Natural killer cell (primary cell): Measurements from ENCODE around the gene ARMH1. TPM values are rescaled to one million over a fixed set of nuclear protein-coding genes. Genes with fewer than 3 reads are reported as not detected.

Experiments
- ATAC-seq, 3 donors: fragments of 150-1000 bp in 2 of 3; fragments of 200-7000 bp in 1 of 3; cut with Tn5 transposase; 1 replicate in 1 of 3; 2 replicates in 2 of 3; pipeline ENCODE4 v1.10.0; 2021; ENCODE audit warnings: mild to moderate bottlenecking in 2 of 3, moderate library complexity in 2 of 3
- DNase-seq, 2 donors: peaks; one replicate each; pipeline versions ENCODE4 v3.0.0 to v3.0.0-alpha.2; 2013 to 2021; ENCODE audit warnings: mixed read lengths in 1 of 2
- H3K27ac ChIP-seq: one replicate; pipeline ENCODE4 v1.5.1; 2013; ENCODE audit warnings: mild to moderate bottlenecking, low read length
- H3K27me3 ChIP-seq: one replicate; pipeline ENCODE4 v1.6.1; 2013; ENCODE audit warnings: low read length; ENCODE audit not compliant: control insufficient read depth, insufficient read depth
- H3K36me3 ChIP-seq: one replicate; pipeline ENCODE4 v1.6.1; 2013; ENCODE audit warnings: low read length; ENCODE audit not compliant: control insufficient read depth, insufficient read depth
- H3K4me1 ChIP-seq: one replicate; pipeline ENCODE4 v1.6.1; 2013; ENCODE audit warnings: low read length; ENCODE audit not compliant: control insufficient read depth, insufficient read depth
- H3K4me3 ChIP-seq: one replicate; pipeline ENCODE4 v1.5.1; 2013; ENCODE audit warnings: low read length
- H3K9me3 ChIP-seq: one replicate; pipeline ENCODE4 v1.6.1; 2013; ENCODE audit warnings: low read length; ENCODE audit not compliant: control insufficient read depth, insufficient read depth
- H3K27ac Mint-ChIP-seq, 2 donors: one replicate each; pipeline ENCODE4 v1.8.0; 2022; ENCODE audit warnings: mild to moderate bottlenecking in 2 of 2, mixed read lengths in 2 of 2, moderate library complexity in 1 of 2
- H3K27me3 Mint-ChIP-seq, 2 donors: one replicate each; pipeline ENCODE4 v1.8.0; 2022; ENCODE audit warnings: low read depth in 2 of 2, mixed read lengths in 2 of 2
- H3K36me3 Mint-ChIP-seq: one replicate; pipeline ENCODE4 v1.8.0; 2022; ENCODE audit warnings: mixed read lengths
- H3K4me1 Mint-ChIP-seq, 2 donors: one replicate each; pipeline ENCODE4 v1.8.0; 2022; ENCODE audit warnings: mixed read lengths in 2 of 2
- H3K4me3 Mint-ChIP-seq: one replicate; pipeline ENCODE4 v1.8.0; 2022; ENCODE audit warnings: mild to moderate bottlenecking, moderate library complexity, mixed read lengths
- H3K9me3 Mint-ChIP-seq, 2 donors: one replicate each; pipeline ENCODE4 v1.8.0; 2022; ENCODE audit warnings: mixed read lengths in 2 of 2
- CTCF ChIP-seq: fragments of 200-600 bp; IDR thresholded peaks from one replicate; pipeline ENCODE4 v1.8.0; 2022; ENCODE audit warnings: antibody characterized with exemption
- WGBS: methylation state at CpG from one replicate; pipeline ENCODE4 v1.1.7; 2013; ENCODE audit warnings: missing lambda C conversion rate; ENCODE audit not compliant: insufficient coverage; 5-methylcytosine and 5-hydroxymethylcytosine counted together
- intact Hi-C: fragments of 100-400 bp; cut with micrococcal nuclease; formaldehyde crosslinking; loops from one replicate; pipeline ENCODE4 v1.14.2; 2022
- total RNA-seq, 4 donors: library from RNA; stranded (reverse); fragments of 120-200 nt in 1 of 4; gene quantifications; one replicate each; pipeline versions ENCODE4 v1.2.3 to v1.2.4, GENCODE V29; 2013 to 2022

The ARMH1 gene
- total RNA-seq, 3 donors from 2014 or later (not counting 1 experiment from before 2014, with no cell fraction given) = 1.5 to 25.5 (median 5.0) TPM

- under 1% methylated on average over 57 of the region's 57 CpGs for WGBS
- Mint-ChIP-seq H3K36me3 (no peaks in the 10 kb centered on the region), H3K4me3 (peak within 1 kb of the TSS; percentile 91), H3K27me3 (no peaks in the 10 kb centered on the region), H3K4me1 (peaks cover 12 to 18% of the 10 kb centered on the region in 2 donors), H3K9me3 (no peaks in the 10 kb centered on the region), H3K27ac (peak within 1 kb of the TSS; percentile 90 to 94)
- Histone ChIP-seq H3K27me3 (no peaks in the 10 kb centered on the region), H3K27ac (peak within 1 kb of the TSS; percentile 81), H3K36me3 (no peaks in the 10 kb centered on the region), H3K9me3 (no peaks in the 10 kb centered on the region), H3K4me3 (peak within 1 kb of the TSS; percentile 60), H3K4me1 (peaks cover 7% of the 10 kb centered on the region)
- ATAC-seq (peak; percentile 100), DNase-seq (peak; percentile 95 to 99)
- no peak for TF ChIP-seq CTCF
- intact Hi-C loops = loop anchor here (1.0 to 10.0 kb wide), 3 partner anchors 8 to 845 kb away; partner anchors contain the start of genes NASP, RNU5D-1 and RPS8
These were observed 65.0 kb downstream of the ARMH1 start, which contains the start of gene KIF2C for GRCh38 chr1:44739307-44740178. TSS of gene KIF2C (plus strand) at chr1:44739837. CDS start at chr1:44739933, 96 bp downstream.

- Mint-ChIP-seq H3K9me3 (no peaks in the 10 kb centered on the region), H3K4me1 (peaks cover 12 to 18% of the 10 kb centered on the region in 2 donors), H3K36me3 (no peaks in the 10 kb centered on the region), H3K4me3 (peak overlapping the region; percentile 91), H3K27me3 (no peaks in the 10 kb centered on the region), H3K27ac (peak overlapping the region; percentile 90 to 94)
- no peaks in the 10 kb centered on the region for H3K27me3 ChIP-seq
- no peaks in the 10 kb centered on the region for H3K9me3 ChIP-seq
- TF ChIP-seq CTCF = no peak
- intact Hi-C loops = no loop called here
- ATAC-seq = no peak
- DNase-seq = no peak
- H3K27ac ChIP-seq = peak overlapping the region; percentile 9
- no peaks in the 10 kb centered on the region for H3K36me3 ChIP-seq
- WGBS = 3% methylated on average over 14 of the region's 14 CpGs
- peak overlapping the region; percentile 60 for H3K4me3 ChIP-seq
- H3K4me1 ChIP-seq = peaks cover 7% of the 10 kb centered on the region
These were observed 65.7 kb downstream of the ARMH1 start for GRCh38 chr1:44740179-44740617.

- H3K4me3 ChIP-seq = no peak overlapping the region
- 100% methylated on average over 1 of the region's 1 CpG for WGBS
- H3K4me1 ChIP-seq = peaks cover 7% of the 10 kb centered on the region
- no peak overlapping the region for H3K27ac Mint-ChIP-seq
- no peak overlapping the region for H3K4me3 Mint-ChIP-seq
- no peaks in the 10 kb centered on the region for H3K36me3 Mint-ChIP-seq
- no peaks in the 10 kb centered on the region for H3K27me3 ChIP-seq
- no peaks in the 10 kb centered on the region for H3K9me3 ChIP-seq
- intact Hi-C loops = no loop called here
- H3K27me3 Mint-ChIP-seq = no peaks in the 10 kb centered on the region
- no peak for TF ChIP-seq CTCF
- no peaks in the 10 kb centered on the region for H3K36me3 ChIP-seq
- H3K9me3 Mint-ChIP-seq = no peaks in the 10 kb centered on the region
- ATAC-seq (no peak), DNase-seq (no peak)
- peaks cover 12 to 18% of the 10 kb centered on the region in 2 donors for H3K4me1 Mint-ChIP-seq
- H3K27ac ChIP-seq = no peak overlapping the region
These were observed 68.7 kb downstream of the ARMH1 start for GRCh38 chr1:44743211-44743610.
